ENCODE measurements around the gene ATXN1. TPM values are rescaled to one million over a fixed set of nuclear protein-coding genes. Genes with fewer than 3 reads are reported as not detected.
"Not testable (repeated sequence)": the region's sequence is repeated elsewhere in the genome, so short reads cannot be mapped to it uniquely, and the experiment has no call there.

Gene ATXN1
- total RNA-seq, 1 donor from 2014 or later: 6.1 TPM

- H3K4me3 ChIP-seq (ENCODE audit: low read depth, low read length): no peak overlapping the region
- TF ChIP-seq CTCF (conservative IDR thresholded peaks at IDR 0.05; ENCODE audit: low read depth, low read length): no peak
- DNase-seq (ENCODE audit: low read depth): no peak
These were observed 55.9 kb downstream of the ATXN1 start for GRCh38 chr6:16705081-16705993.

GRCh38 chr6:16704401-16705045, 56.7 kb downstream of the ATXN1 start:
- no peak for DNase-seq (ENCODE audit: low read depth)
- H3K4me3 ChIP-seq (ENCODE audit: low read depth, low read length): no peak overlapping the region
- TF ChIP-seq CTCF (conservative IDR thresholded peaks at IDR 0.05; ENCODE audit: low read depth, low read length): no peak

GRCh38 chr6:16702627-16703378, 58.5 kb downstream of the ATXN1 start:
- not testable (repeated sequence) for DNase-seq (ENCODE audit: low read depth)

GRCh38 chr6:16700916-16701234, 60.4 kb downstream of the ATXN1 start:
- TF ChIP-seq CTCF (conservative IDR thresholded peaks at IDR 0.05; ENCODE audit: low read depth, low read length): no peak
- peak overlapping the region; percentile 47 for H3K4me3 ChIP-seq (ENCODE audit: low read depth, low read length)
- DNase-seq (ENCODE audit: low read depth): no peak

More at GRCh38 chr6:16702627-16703378, 58.5 kb downstream of the ATXN1 start:
- not testable (repeated sequence) for H3K4me3 ChIP-seq (ENCODE audit: low read depth, low read length)

GRCh38 chr6:16700202-16700915, 60.9 kb downstream of the ATXN1 start:
- no peak for TF ChIP-seq CTCF (conservative IDR thresholded peaks at IDR 0.05; ENCODE audit: low read depth, low read length)
- H3K4me3 ChIP-seq (ENCODE audit: low read depth, low read length): peak overlapping the region; percentile 47
- DNase-seq (ENCODE audit: low read depth): no peak

- TF ChIP-seq CTCF (conservative IDR thresholded peaks at IDR 0.05; ENCODE audit: low read depth, low read length): no peak
- DNase-seq (ENCODE audit: low read depth): peak; percentile 59
- no peak overlapping the region for H3K4me3 ChIP-seq (ENCODE audit: low read depth, low read length)
These were observed 62.0 kb downstream of the ATXN1 start for GRCh38 chr6:16698997-16699868.

Data from epithelial cell of proximal tubule (primary cell).